GM18505 (cell line): ENCODE data around the gene NGB.
"Not testable (repeated sequence)": the region's sequence is repeated elsewhere in the genome, so short reads cannot be mapped to it uniquely, and the experiment has no call there.

Experiments used
- ATAC-seq: cut with Tn5 transposase; IDR thresholded peaks from one replicate; pipeline ENCODE4 v1.9.1; 2021; ENCODE audit not compliant: unreplicated experiment
- POLR2A ChIP-seq: IDR thresholded peaks from 4 replicates; pipeline ENCODE4 v1.6.1; 2011; ENCODE audit warnings: borderline replicate concordance; ENCODE audit not compliant: insufficient read depth, insufficient read length; ENCODE audit errors: extremely low read depth

Gene NGB

GRCh38 chr14:77271113-77271710, at the start of gene NGB:
Gene NGB, minus strand, starts transcription at chr14:77271206. Its CDS starts 269 bp downstream, at chr14:77270937.
- ATAC-seq: no peak
- no peak for TF ChIP-seq POLR2A

- TF ChIP-seq POLR2A: no peak
- peak; percentile 68 for ATAC-seq
Measured at GRCh38 chr14:77320238-77320935, 49.4 kb upstream of the NGB start, which contains the start of gene POMT2. Gene POMT2, minus strand, starts transcription at chr14:77320883. Its CDS starts 202 bp downstream, at chr14:77320681.

- TF ChIP-seq POLR2A: no peak
- ATAC-seq: no peak
Measured at GRCh38 chr14:77319422-77319821, 48.4 kb upstream of the NGB start.

- ATAC-seq: not testable (repeated sequence)
Measured at GRCh38 chr14:77318756-77319155, 47.8 kb upstream of the NGB start.

- ATAC-seq: no peak
- TF ChIP-seq POLR2A: no peak
Measured at GRCh38 chr14:77318006-77318553, 47.1 kb upstream of the NGB start.

GRCh38 chr14:77316872-77317301, 45.9 kb upstream of the NGB start:
- ATAC-seq: no peak
- TF ChIP-seq POLR2A: no peak

- no peak for TF ChIP-seq POLR2A
- no peak for ATAC-seq
Measured at GRCh38 chr14:77316195-77316505, 45.1 kb upstream of the NGB start.

GRCh38 chr14:77314539-77315457, 43.8 kb upstream of the NGB start:
- ATAC-seq: no peak
- no peak for TF ChIP-seq POLR2A

- TF ChIP-seq POLR2A: no peak
- ATAC-seq: no peak
Measured at GRCh38 chr14:77314043-77314442, 43.0 kb upstream of the NGB start.

- no peak for ATAC-seq
- TF ChIP-seq POLR2A: no peak
Measured at GRCh38 chr14:77313371-77313770, 42.4 kb upstream of the NGB start.

GRCh38 chr14:77311217-77311616, 40.2 kb upstream of the NGB start:
- TF ChIP-seq POLR2A: no peak
- ATAC-seq: no peak

GRCh38 chr14:77310026-77310425, 39.0 kb upstream of the NGB start:
- no peak for ATAC-seq
- no peak for TF ChIP-seq POLR2A

GRCh38 chr14:77309131-77309530, 38.1 kb upstream of the NGB start:
- ATAC-seq: no peak
- TF ChIP-seq POLR2A: no peak
